ENCODE data around the gene ADM5. TPM values are rescaled to one million over a fixed set of nuclear protein-coding genes. Genes with fewer than 3 reads are reported as not detected.

Gene ADM5
- total RNA-seq, 1 donor from 2014 or later = 0.49 TPM

DNA sequence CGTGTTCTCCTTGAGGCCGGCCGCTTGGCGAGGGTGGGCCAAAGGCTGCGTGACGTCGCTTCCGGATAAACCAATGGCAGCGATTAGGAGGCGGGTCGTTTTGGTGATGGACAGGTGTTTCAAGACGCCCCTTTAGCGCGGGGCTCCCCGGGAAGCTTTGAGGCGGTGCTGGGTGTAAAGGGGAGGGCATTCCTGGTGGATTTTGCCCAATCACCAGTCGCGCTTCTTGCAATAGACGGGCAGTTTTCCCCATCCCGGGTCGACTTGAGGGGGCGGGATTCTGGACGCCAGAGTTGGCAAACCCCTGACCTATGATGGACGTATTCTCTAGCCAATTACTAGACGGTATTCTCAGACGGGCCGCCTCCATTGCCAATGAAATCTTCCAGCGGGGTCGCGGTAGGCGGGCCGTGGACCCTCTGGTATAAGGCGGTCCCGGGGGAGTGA lies 12.6 kb upstream of the ADM5 start:
- Histone ChIP-seq H3K9me3 (replicated peaks) (no peaks in the 10 kb centered on the region), H3K4me3 (peak overlapping the region; percentile 98), H3K27me3 (ENCODE audit: low read depth) (no peaks in the 10 kb centered on the region), H3K36me3 (peaks cover 10% of the 10 kb centered on the region), H3K27ac (replicated peaks) (peak overlapping the region; percentile 97), H3K4me1 (peaks cover 63% of the 10 kb centered on the region)
- intact Hi-C loops (cut with micrococcal nuclease) = no loop called here
- DNase-seq = peak; percentile 99
- TF ChIP-seq, protein P1, sequence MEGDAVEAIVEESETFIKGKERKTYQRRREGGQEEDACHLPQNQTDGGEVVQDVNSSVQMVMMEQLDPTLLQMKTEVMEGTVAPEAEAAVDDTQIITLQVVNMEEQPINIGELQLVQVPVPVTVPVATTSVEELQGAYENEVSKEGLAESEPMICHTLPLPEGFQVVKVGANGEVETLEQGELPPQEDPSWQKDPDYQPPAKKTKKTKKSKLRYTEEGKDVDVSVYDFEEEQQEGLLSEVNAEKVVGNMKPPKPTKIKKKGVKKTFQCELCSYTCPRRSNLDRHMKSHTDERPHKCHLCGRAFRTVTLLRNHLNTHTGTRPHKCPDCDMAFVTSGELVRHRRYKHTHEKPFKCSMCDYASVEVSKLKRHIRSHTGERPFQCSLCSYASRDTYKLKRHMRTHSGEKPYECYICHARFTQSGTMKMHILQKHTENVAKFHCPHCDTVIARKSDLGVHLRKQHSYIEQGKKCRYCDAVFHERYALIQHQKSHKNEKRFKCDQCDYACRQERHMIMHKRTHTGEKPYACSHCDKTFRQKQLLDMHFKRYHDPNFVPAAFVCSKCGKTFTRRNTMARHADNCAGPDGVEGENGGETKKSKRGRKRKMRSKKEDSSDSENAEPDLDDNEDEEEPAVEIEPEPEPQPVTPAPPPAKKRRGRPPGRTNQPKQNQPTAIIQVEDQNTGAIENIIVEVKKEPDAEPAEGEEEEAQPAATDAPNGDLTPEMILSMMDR (IDR thresholded peaks at IDR 0.05; ENCODE audit: borderline replicate concordance) = no peak

DNA sequence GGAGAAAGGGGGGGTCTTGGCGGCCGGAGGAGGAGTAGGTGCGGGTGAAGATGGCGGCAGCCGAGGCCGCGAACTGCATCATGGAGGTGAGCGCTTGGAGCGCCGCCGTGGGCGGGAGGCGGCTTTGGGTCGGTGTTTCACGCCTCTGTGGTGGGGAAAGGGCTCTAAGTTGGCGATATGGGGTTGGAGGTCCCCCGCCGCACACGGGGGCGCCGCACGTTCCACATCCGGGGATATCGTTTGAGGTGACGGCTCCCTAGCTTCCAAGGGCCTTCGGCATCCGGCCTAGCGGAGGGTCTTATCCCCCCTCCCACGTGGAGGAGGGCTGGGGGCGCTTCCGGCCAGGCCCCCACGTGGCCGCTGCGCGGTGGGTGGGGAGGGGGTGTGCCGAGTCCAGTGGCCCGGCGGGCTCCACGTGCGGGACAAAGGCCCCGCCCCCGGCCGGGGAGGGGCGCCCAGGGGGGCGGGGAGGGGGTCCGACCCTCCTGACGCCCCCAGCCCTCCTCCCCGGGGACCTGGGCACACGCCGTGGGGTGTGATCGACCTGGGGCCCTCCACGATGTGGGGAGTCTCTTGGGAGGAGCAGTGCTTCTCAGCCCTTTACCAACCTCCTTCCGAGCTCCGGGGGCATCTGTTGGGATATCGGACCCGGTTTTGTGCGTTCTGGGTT lies 12.0 kb upstream of the ADM5 start, which contains the start of gene PRMT1:
Gene PRMT1 (plus strand): TSS at position 41 of the 670 bp plus-strand sequence. CDS start 10 bp downstream, at position 51.
- intact Hi-C loops (cut with micrococcal nuclease) = no loop called here
- no peak for DNase-seq
- no peaks in the 10 kb centered on the region for H3K9me3 ChIP-seq (replicated peaks)
- no peaks in the 10 kb centered on the region for H3K27me3 ChIP-seq (ENCODE audit: low read depth)
- peak within 1 kb of the TSS; percentile 97 for H3K27ac ChIP-seq (replicated peaks)
- H3K4me1 ChIP-seq = peaks cover 58% of the 10 kb centered on the region
- H3K4me3 ChIP-seq = peak within 1 kb of the TSS; percentile 98
- TF ChIP-seq, protein P1 (IDR thresholded peaks at IDR 0.05; ENCODE audit: borderline replicate concordance) = no peak
- H3K36me3 ChIP-seq = peaks cover 16% of the 10 kb centered on the region

DNA sequence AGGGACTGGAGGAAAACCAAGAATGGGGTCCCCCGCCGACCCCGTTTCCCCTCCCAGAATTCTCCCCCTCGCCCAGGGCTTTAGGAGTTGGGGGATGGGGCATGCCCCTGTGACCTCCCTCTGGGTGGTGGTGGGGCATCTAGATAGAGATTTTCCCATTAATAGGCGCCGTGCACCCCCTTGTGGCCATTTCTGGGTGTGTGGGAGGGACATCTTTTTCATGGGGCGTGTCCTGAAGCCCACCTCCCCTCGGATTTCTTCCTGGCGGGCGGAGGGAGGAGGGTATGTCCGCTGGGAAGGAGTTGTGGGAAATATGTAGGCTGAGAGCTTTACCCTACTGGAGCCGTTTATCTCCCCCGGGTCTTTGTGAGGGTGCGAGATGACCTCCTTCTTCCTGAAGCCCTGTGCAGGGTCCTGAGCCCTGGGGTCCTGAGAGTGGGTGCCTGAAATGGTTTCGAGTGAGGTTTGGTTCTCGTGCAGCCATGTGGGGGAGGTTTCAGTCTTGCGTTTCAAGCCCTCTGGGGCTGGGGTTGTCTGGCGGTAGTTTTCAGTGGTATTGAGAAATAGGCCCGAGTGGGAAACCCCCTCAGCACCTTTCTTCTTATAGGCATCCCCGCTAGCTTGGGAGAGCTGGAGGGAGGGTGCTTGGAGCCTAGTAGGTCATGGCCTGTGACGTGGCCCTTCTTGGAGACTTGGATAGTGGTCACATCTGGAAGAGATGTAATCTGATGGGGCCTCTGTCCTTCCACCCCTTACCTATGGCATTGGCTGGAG lies 11.3 kb upstream of the ADM5 start:
- TF ChIP-seq, protein P1 (IDR thresholded peaks at IDR 0.05; ENCODE audit: borderline replicate concordance) = peak; percentile 63
- Histone ChIP-seq H3K27me3 (ENCODE audit: low read depth) (no peaks in the 10 kb centered on the region), H3K4me3 (peak overlapping the region; percentile 98), H3K4me1 (peaks cover 55% of the 10 kb centered on the region), H3K36me3 (peaks cover 23% of the 10 kb centered on the region), H3K27ac (replicated peaks) (peak overlapping the region; percentile 97), H3K9me3 (replicated peaks) (no peaks in the 10 kb centered on the region)
- DNase-seq = peak; percentile 69
- intact Hi-C loops (cut with micrococcal nuclease) = no loop called here

DNA sequence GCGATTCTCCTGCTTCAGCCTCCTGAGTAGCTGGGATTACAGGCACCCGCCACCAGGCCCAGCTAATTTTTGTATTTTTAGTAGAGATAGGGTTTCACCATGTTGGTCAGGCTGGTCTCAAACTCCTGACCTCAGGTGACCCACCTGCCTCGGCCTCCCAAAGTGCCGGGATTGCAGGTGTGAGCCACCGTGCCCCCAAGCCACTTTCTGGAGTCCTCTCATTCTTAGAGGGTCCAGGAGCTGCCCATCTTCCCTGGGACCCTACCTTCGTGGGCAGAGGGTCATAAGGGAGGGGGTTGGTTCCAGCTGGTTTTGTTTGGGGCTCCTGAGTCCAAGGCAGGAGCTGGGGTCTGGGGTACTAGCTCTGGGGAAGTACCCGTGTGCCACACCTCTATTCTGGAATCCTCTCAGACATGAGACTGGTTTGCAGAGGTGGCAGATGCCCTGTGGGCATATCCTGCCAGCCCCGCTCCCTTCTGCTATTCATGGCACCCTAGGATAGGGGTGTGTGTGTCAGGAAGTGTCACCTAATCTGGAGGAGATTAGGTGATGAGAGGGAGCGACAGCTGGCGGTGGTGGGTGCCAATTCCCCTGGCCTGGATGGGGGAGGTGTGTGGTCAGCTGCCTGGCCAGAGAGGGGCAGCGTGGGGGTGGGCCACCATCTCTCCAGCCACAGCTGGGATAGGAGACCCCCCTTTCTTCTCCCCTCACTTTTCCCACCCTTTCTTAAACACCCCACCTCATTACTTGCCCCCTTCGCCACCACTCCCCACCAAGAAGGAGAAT lies 10.2 kb upstream of the ADM5 start:
- peaks cover 34% of the 10 kb centered on the region for H3K36me3 ChIP-seq
- intact Hi-C loops (cut with micrococcal nuclease) = no loop called here
- no peaks in the 10 kb centered on the region for H3K27me3 ChIP-seq (ENCODE audit: low read depth)
- peak overlapping the region; percentile 97 for H3K27ac ChIP-seq (replicated peaks)
- DNase-seq = no peak
- H3K9me3 ChIP-seq (replicated peaks) = no peaks in the 10 kb centered on the region
- TF ChIP-seq, protein P1 (IDR thresholded peaks at IDR 0.05; ENCODE audit: borderline replicate concordance) = no peak
- peak overlapping the region; percentile 98 for H3K4me3 ChIP-seq
- H3K4me1 ChIP-seq = peaks cover 55% of the 10 kb centered on the region

DNA sequence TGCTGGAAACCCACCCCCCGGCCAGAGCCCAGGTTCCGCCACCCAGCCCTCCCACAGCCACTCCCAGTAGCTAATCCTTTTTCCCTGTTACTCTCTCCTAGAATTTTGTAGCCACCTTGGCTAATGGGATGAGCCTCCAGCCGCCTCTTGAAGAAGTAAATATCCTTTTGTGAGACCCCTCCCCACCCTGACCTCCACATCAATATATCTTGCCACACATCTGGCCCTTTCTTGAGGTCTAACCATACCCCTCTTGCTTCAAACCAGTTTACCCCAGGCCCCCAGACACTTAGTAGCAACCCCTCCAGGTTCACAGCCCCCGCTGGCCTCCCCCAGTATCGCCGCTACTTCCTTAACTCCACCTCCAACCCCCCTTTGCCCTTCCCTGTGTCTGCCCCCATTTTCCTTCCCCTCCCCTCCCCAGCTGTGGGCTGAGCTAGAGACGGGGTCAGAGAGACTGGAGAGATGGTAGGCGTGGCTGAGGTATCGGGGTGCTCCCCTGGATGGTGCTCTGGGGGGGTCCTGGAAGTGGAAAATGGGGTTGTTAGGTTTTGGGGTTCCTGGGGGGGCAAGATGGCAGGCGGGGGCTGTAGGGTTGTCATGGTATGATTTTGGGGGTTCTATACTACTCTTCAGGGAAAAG lies 9.5 kb upstream of the ADM5 start:
- Histone ChIP-seq H3K27ac (replicated peaks) (peak overlapping the region; percentile 97), H3K4me3 (peak overlapping the region; percentile 51), H3K36me3 (peaks cover 41% of the 10 kb centered on the region), H3K4me1 (peaks cover 61% of the 10 kb centered on the region), H3K9me3 (replicated peaks) (no peaks in the 10 kb centered on the region), H3K27me3 (ENCODE audit: low read depth) (no peaks in the 10 kb centered on the region)
- TF ChIP-seq, protein P1 (IDR thresholded peaks at IDR 0.05; ENCODE audit: borderline replicate concordance) = no peak
- intact Hi-C loops (cut with micrococcal nuclease) = no loop called here
- no peak for DNase-seq

Data from left ventricle myocardium inferior (tissue), 1 donor.